Fibroblast of skin of right quadriceps (primary cell): ENCODE measurements around the gene CRKL.
A peak's percentile ranks its signal among the peaks of the same experiment; 100 is the strongest.
"Not testable (repeated sequence)": the region's sequence is repeated elsewhere in the genome, so short reads cannot be mapped to it uniquely, and the experiment has no call there.

Source experiments
- DNase-seq: peaks from one replicate; pipeline ENCODE4 v3.0.0-alpha.2; 2013

Gene CRKL

DNA sequence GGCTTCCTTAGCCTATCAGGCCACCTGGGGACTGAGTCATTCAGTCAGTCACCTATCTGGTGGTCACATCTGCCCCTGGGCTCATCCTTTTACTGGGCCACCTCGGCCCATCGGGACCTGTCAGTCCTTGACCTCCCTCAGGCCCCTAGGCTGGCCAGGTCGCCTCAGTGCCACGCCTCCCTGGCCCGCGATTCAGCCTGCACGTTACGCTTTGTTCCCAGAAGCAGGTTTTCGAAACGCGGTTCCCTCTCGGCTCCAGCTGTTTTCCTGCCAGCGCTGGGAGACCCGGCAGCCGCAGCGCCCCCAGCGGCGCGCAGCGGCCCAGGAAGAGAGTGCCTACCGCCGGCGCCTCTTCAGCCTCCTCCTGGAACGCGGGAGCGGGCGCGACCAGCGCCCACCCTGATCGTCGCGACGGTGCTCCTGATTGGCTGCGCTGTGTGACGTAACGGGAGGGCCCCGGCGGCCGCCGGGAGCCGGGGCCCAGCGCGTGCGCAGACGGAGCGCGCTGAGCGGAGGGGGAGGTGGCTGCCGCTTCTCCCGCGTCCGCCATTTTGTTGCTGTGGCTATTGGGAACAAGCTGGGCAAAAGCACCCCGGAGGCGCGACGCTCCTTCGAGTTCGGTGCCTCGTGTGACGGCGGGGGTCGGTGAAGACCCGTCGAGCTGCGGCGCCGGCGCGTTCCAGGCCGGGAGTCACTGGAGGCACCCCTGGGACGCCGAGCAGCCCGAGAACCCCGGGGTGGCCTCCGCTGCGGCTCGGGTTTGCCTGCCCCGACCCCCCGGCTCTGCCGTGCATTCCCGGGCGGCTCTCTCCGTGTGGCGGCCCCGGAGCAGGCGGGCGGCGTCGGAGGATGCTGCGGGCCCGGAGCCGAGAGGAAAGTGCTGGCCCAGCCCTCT lies at the start of gene CRKL:
Gene CRKL (plus strand): TSS at position 492 of the 895 bp plus-strand sequence. CDS start 528 bp downstream, outside the sequence.
- peak; percentile 98 for DNase-seq

DNA sequence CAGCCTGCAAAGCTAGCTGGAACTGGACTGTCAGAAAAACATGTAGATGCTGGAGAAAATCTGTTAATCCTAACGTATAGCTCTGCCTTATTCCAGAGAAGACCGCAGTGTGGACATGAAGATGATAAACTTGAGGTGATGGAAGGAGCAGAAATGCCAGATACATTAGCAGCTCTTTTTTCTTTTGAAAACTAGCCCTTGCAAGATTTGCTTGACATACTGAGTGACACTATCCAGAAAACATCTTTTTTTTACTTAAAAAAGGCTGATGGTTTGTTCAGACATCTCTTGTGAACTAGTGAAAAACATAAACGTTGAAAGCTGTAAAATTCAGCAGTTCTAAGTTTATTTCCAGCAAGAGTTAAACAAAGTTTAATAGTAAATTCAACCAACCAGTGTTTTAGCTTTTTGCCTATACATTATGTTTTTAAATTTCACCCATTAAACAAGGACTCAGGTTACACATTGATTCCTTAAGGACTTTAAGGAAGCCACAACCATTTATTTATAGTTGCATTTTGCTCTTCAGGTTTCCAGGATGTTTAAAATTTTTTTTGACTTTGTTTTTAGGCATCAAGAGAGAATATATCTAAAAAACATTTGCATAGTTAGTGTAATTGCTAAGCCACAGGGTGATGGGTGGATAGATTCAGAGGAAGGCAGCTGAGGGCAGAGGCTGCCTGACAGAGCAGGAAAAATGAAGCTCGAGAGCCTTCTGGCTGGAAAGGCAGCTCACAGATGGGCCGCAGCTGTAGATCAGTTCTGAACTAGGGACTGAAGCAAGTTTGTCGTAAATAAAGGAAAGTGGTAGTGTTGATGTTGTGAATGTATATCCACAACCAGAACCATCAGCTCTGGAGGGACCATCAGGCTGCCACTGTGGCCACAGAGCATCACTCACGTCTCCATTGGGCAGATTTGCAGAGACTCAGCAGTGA lies 48.9 kb upstream of the CRKL start:
- DNase-seq = no peak

- no peak for DNase-seq
These were observed 48.0 kb upstream of the CRKL start for GRCh38 chr22:20869234-20869633.

- DNase-seq = no peak
These were observed 44.0 kb upstream of the CRKL start for GRCh38 chr22:20873214-20873613.

GRCh38 chr22:20875296-20875695 lies 41.9 kb upstream of the CRKL start:
- no peak for DNase-seq

DNA sequence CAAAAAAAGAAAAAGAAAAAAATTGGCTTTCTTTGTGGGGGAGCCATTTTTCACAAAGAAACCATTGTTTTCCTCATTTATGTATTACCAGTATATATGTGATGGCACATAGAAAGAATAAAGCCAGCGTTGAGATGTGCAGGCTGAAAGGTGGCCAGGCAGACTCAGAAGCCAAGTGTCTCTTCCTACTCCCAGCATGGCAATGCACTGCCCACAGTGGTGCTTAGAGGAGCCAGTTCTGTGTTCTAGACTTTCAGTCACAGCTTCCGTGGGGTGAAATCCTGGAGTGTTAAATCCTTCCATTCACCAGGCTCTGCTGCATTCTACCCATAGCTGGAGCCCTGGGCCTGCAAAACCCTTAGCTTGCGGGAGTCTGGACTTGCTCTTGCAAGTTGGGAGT lies 39.5 kb upstream of the CRKL start:
- DNase-seq = no peak

- DNase-seq = no peak
These were observed 36.0 kb upstream of the CRKL start for GRCh38 chr22:20881231-20881630.

DNA sequence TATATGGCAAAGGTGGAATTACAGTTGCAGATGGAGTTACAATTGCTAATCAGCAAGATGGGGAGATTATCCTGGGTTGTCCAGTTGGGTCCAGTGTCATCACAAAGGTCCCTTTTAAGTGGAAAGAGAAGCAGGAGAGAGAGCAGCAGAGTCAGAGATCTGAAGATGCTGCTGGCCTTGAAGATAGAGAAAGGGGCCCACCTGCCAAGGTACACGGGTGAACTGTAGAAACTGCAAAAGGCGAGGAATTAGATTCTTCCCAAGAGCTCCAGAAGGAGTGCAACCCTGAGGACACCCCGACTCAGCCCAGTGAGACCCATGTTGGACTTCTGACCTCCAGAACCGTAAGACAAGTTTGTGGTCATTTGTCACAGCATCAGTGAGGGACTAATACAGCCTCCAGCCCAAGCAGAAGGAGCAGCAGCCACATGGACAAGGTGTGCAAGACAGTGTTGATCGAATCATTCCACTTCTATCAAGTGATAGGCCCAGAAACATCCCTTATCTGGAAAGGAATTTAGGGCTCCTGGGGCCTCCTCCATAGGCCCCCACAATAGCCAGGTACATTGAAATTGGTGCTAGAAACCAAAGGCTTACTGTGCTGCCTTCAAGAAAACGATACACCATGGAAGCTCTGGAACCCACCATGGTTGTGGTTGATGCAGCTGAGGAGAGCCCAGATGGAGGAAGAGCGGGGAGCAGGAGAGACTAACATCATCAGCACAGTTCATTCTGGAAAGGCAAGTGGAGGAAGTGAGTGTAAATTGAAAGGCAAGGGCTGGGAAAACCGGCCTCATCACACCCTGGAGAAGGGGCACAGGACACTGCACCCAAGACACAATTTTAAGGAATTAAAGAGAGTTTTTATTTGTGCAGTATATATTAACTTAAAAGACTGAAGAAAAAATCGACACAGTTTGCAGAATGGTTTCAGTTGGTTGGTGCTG lies 35.1 kb upstream of the CRKL start:
- DNase-seq = no peak

DNA sequence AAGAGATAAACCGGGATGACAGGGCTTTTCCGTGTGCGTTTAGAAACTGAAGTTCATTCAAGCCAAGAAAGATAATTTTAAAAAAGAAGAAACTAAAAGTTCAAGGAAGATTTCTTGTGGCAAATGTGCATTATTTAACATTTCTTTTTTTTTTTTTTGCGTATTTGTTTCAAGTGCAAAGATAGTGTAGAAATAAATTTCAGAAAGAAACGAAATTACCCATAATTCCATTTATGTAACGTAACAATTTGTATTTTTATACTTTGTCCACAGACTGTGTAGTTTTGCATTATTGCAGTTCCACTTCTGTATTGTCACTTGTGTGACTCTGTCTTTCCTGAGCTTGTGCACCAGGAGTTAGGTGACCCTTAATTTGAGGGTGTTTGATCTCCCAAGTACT lies 34.4 kb upstream of the CRKL start:
- no peak for DNase-seq

DNA sequence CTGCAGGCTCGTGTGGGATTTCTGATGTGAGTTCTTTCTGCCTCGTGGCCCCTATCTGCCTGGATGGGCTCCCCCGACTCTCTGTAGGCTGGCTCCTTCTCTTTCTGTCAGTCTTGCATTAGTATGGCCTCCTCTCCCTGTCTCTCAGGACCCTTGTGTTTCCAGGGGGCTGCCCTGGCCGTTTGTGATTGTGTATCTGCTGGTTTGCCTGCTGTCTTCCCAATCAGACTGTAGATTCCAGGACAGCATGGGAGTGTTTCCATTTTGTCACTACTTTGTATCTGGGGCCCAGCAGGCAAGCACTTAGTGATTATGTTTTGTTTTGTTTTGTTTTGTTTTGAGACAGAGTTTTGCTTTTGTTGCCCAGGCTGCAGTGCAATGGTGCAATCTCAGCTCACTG lies 32.8 kb upstream of the CRKL start:
- DNase-seq = no peak

DNA sequence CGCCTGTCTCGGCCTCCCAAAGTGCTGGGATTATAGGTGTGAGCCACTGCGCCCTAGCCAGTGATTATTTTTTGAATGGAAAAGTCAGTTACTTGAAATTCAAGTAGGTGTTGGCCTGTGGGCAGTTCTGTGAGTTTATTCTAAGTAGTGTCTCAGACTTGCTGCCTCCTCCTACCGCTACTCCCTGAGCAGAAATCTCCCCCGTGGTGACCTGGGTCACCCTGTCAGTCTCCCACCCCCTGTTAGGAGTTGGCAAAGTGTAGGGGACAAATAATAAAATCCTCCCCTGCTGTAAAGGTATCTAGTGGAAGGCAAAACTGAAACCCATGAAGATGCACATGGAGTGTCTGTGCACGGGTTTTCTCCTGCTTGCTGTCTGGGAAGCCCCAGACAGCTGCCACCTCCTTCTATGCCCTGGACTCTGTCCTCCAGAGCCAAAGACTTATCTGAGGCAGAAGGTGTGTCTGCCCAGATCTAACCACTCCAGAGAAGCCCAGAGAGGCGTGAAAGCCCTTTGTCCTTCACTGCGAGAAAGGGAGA lies 32.1 kb upstream of the CRKL start:
- no peak for DNase-seq

- DNase-seq = peak; percentile 55
These were observed 31.5 kb upstream of the CRKL start for GRCh38 chr22:20885557-20886323.

DNA sequence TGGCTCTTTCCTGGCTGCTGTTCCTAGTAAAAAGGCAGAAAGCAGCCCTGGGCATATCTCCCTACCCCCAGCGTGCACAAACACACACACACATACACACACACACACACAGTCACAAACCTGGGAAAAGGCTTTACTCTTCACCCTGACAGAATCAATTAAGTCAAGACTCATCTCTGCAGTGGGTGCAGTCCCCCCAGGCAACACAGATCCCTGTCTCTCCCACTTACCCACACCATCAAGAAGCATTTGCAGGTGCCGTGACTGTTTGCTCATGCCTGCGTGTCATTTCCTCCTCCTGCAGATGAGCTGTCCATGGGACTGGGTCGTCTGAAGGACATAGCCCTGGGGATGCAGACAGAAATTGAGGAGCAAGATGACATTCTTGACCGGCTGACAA lies 29.8 kb upstream of the CRKL start:
- DNase-seq = no peak

GRCh38 chr22:20889025-20889704 lies 28.0 kb upstream of the CRKL start:
- DNase-seq = no peak

GRCh38 chr22:20889904-20890540 lies 27.2 kb upstream of the CRKL start:
- no peak for DNase-seq

- DNase-seq = no peak
These were observed 26.2 kb upstream of the CRKL start for GRCh38 chr22:20890975-20891374.

DNA sequence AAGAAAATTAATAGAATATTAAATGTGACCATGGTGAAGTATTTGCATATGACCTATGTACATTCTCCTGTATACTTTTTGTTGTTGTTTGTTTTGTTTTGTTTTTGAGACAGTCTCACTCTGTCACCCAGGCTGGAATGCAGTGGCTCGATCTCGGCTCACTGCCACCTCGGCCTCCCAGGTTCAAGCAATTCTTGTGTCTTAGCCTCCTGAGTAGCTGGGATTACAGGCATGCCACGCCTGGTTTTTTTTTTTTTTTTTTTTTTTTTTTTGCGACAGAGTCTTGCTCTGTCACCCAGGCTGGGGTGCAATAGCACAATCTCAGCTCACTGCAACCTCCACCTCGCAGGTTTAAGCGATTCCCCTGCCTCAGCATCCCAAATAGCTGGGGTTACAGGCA lies 19.5 kb upstream of the CRKL start:
- not testable (repeated sequence) for DNase-seq

- DNase-seq = no peak
These were observed 17.3 kb upstream of the CRKL start for GRCh38 chr22:20899827-20900423.

- DNase-seq = not testable (repeated sequence)
These were observed 15.8 kb upstream of the CRKL start for GRCh38 chr22:20901093-20902033.
